Cardiac fibroblast (primary cell): Measurements from ENCODE around the gene ABHD12.
A peak's percentile ranks its signal among the peaks of the same experiment; 100 is the strongest.

Experiments
- DNase-seq, 2 donors: peaks; one replicate each; pipeline versions ENCODE4 v3.0.0 to v3.0.0-alpha.2; 2010; ENCODE audit warnings: low read depth in 2 of 2
- H3K4me3 ChIP-seq, 2 donors: replicated peaks in 1 of 2; 1 replicate in 1 of 2; 2 replicates in 1 of 2; pipeline ENCODE4 v1.5.1; 2011; ENCODE audit warnings: low read depth in 2 of 2, low read length in 2 of 2, mild to moderate bottlenecking in 2 of 2, moderate library complexity in 1 of 2
- TF ChIP-seq, protein P1 (sequence below): IDR thresholded peaks from one replicate; pipeline ENCODE4 v1.5.1; 2011; ENCODE audit warnings: low read depth, mild to moderate bottlenecking, low read length, inconsistent platforms

The ABHD12 gene

GRCh38 chr20:25253606-25254275, 136.9 kb downstream of the ABHD12 start:
- no peak overlapping the region for H3K4me3 ChIP-seq
- TF ChIP-seq, protein P1, sequence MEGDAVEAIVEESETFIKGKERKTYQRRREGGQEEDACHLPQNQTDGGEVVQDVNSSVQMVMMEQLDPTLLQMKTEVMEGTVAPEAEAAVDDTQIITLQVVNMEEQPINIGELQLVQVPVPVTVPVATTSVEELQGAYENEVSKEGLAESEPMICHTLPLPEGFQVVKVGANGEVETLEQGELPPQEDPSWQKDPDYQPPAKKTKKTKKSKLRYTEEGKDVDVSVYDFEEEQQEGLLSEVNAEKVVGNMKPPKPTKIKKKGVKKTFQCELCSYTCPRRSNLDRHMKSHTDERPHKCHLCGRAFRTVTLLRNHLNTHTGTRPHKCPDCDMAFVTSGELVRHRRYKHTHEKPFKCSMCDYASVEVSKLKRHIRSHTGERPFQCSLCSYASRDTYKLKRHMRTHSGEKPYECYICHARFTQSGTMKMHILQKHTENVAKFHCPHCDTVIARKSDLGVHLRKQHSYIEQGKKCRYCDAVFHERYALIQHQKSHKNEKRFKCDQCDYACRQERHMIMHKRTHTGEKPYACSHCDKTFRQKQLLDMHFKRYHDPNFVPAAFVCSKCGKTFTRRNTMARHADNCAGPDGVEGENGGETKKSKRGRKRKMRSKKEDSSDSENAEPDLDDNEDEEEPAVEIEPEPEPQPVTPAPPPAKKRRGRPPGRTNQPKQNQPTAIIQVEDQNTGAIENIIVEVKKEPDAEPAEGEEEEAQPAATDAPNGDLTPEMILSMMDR, result no peak
- peak in 1 of 2 donors; percentile 50 for DNase-seq

- TF ChIP-seq, protein P1, result no peak
- no peak for DNase-seq
- no peak overlapping the region for H3K4me3 ChIP-seq
Measured at GRCh38 chr20:25252686-25253421, 137.8 kb downstream of the ABHD12 start.

DNA sequence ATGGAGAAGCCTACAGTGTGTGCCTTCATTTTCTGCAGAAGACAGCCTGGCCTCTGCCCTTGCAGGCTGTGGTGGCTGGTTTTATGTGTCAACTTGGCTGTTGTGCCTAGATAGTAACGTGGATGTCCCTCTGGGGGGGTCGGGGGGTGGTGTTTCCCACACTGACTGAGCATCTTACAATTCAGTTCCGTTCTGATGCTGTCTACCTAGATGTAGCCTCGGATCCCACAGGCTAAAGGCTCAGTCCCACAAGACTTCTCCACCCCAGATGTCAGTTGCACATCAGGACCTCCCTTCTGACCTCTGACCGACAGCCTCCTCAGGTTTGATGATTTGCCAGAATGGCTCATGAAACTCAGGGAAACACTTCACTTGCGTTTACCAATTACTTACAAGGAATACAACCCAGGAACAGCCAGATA, 138.4 kb downstream of the ABHD12 start:
- DNase-seq, result no peak
- TF ChIP-seq, protein P1, result no peak
- H3K4me3 ChIP-seq, result no peak overlapping the region

GRCh38 chr20:25251558-25251957, 139.1 kb downstream of the ABHD12 start:
- H3K4me3 ChIP-seq, result peak overlapping the region in 1 of 2 donors; percentile 24
- TF ChIP-seq, protein P1, result no peak
- DNase-seq, result peak in 1 of 2 donors; percentile 47

DNA sequence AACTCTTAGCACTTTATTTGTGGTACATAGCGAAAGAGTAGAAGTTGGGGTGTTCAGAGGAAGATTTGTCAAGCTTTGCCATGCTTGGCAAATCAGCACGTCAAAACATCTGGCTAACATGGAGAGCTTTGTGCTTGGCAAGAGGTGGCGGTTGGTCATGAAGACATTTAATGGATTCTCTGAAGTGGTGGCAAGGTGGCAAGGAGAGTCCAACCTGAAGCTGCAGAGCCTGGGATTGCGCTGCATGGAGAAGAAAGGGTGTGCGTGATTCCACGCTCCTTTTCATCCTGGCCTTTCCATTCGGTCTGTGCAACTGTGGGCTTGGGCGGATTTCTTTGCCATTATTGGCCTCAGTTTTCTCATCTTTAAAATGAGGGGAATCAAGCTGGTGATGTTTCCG, 139.6 kb downstream of the ABHD12 start:
- TF ChIP-seq, protein P1, result no peak
- peak overlapping the region in 1 of 2 donors; percentile 8 for H3K4me3 ChIP-seq
- DNase-seq, result no peak

DNA sequence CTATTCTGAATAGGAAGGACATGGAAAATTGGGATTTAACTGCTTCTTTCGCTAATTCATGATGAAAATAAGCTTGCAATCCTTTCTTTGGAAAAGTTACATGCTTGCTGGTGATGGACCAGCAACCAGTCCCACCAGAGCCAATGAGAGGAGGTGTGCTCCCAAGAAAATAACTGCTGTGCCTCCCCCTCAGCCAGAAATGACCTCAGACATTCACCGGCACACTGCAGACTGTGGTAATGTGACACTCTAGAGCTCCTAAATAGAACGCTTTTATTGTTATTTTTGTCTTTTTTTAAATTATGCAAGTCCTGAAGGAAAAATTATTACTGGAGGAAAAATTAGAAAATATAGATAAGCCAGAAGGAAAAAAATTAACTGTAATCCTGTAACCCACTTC, 140.1 kb downstream of the ABHD12 start:
- H3K4me3 ChIP-seq, result peak overlapping the region in 1 of 2 donors; percentile 95
- TF ChIP-seq, protein P1, result no peak
- peak in 1 of 2 donors; percentile 31 for DNase-seq
